ENCODE measurements around the gene LLPH.

DNA sequence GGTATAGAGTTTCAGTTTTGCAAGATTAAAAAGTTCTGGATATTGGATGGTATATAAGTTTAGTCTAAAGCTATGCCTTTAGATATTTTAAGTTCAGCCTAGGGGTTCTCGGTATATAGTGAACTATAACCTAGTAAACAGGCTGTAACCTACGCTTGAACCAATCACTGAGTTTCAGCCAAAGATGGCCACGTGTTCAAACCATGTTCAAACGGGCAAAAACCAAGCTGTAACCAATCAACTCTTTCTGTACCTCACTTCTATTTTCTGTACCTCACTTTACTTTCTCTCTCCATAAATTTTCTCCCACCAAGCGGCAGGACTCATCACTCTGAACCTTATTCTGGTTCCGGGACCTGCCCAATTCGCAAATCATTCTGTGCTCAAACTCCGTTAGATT, 37.9 kb upstream of the LLPH start:
- TF ChIP-seq ARNTL (CRISPR knock-in tag; IDR thresholded peaks at IDR 0.05; ENCODE audit: borderline replicate concordance, low read depth) (no peak), CSDC2 (CRISPR knock-in tag; IDR thresholded peaks at IDR 0.05) (no peak), ZNF8 (CRISPR knock-in tag; IDR thresholded peaks at IDR 0.05) (no peak), CREB5 (CRISPR knock-in tag; IDR thresholded peaks at IDR 0.05; ENCODE audit: low read depth) (no peak), CSRNP3 (CRISPR knock-in tag; IDR thresholded peaks at IDR 0.05) (no peak), ZFP30 (CRISPR knock-in tag; IDR thresholded peaks at IDR 0.05) (no peak)

Measured in SK-N-SH treated with all-trans-retinoic acid at 6 μM for 48 hours (cell line).